Right atrium auricular region (tissue), 2 donors: Measurements from ENCODE around the gene CRELD2. TPM values are rescaled to one million over a fixed set of nuclear protein-coding genes. Genes with fewer than 3 reads are reported as not detected.

Experiments used
- DNase-seq: peaks from one replicate; pipeline ENCODE4 v3.0.0-alpha.2; 2019; ENCODE audit warnings: low spot score
- H3K27ac ChIP-seq, 2 donors: fragments of 200-600 bp; sonication (generic); 1 replicate in 1 of 2; 2 replicates in 1 of 2; pipeline ENCODE4 v1.5.1; 2016 to 2019
- H3K27me3 ChIP-seq, 2 donors: fragments of 200-600 bp; sonication (generic); one replicate each; pipeline versions ENCODE4 v1.5.1 to v1.6.0; 2017 to 2019
- H3K36me3 ChIP-seq: fragments of 200-600 bp; sonication (generic); one replicate; pipeline ENCODE4 v1.5.1; 2016
- H3K4me1 ChIP-seq, 2 donors: fragments of 200-600 bp; sonication (generic); one replicate each; pipeline versions ENCODE4 v1.5.1 to v1.6.0; 2017 to 2019
- H3K4me3 ChIP-seq, 2 donors: fragments of 200-600 bp; sonication (generic); 1 replicate in 1 of 2; 2 replicates in 1 of 2; pipeline ENCODE4 v1.5.1; 2017 to 2019; ENCODE audit warnings: mild to moderate bottlenecking in 1 of 2, moderate library complexity in 1 of 2
- H3K9me3 ChIP-seq, 2 donors: fragments of 200-600 bp; sonication (generic); one replicate each; pipeline ENCODE4 v1.5.1; 2019
- CTCF ChIP-seq, 2 donors: fragments of 200-600 bp; sonication (generic); IDR thresholded peaks; one replicate each; pipeline ENCODE4 v1.5.1; 2019; ENCODE audit warnings: antibody characterized with exemption in 2 of 2
- total RNA-seq, 2 donors: library from RNA; depleted of rRNA; stranded (reverse); fragments of >200 nt; gene quantifications; one replicate each; pipeline ENCODE4 v1.1.0, GENCODE V29; 2016

Gene CRELD2
- total RNA-seq, 2 donors from 2014 or later = 16.1 to 28.5 TPM

- no peak for TF ChIP-seq CTCF (IDR thresholded peaks at IDR 0.05)
- Histone ChIP-seq H3K27me3 (peaks cover 0 to 4% of the 10 kb centered on the region in 2 donors), H3K9me3 (no peaks in the 10 kb centered on the region), H3K4me1 (peaks cover 0 to 61% of the 10 kb centered on the region in 2 donors), H3K27ac (no peak overlapping the region), H3K36me3 (peaks cover 11% of the 10 kb centered on the region), H3K4me3 (no peak overlapping the region)
- no peak for DNase-seq
These were observed 11.7 kb downstream of the CRELD2 start for GRCh38 chr22:49929994-49930575.

GRCh38 chr22:49930596-49931412, 12.4 kb downstream of the CRELD2 start:
- H3K27ac ChIP-seq = peak overlapping the region; percentile 38 to 96
- no peak overlapping the region for H3K4me3 ChIP-seq
- peak; percentile 54 to 81 for TF ChIP-seq CTCF (IDR thresholded peaks at IDR 0.05)
- peaks cover 0 to 4% of the 10 kb centered on the region in 2 donors for H3K27me3 ChIP-seq
- no peaks in the 10 kb centered on the region for H3K9me3 ChIP-seq
- H3K36me3 ChIP-seq = peaks cover 6% of the 10 kb centered on the region
- DNase-seq = peak; percentile 89
- peaks cover 0 to 63% of the 10 kb centered on the region in 2 donors for H3K4me1 ChIP-seq

DNA sequence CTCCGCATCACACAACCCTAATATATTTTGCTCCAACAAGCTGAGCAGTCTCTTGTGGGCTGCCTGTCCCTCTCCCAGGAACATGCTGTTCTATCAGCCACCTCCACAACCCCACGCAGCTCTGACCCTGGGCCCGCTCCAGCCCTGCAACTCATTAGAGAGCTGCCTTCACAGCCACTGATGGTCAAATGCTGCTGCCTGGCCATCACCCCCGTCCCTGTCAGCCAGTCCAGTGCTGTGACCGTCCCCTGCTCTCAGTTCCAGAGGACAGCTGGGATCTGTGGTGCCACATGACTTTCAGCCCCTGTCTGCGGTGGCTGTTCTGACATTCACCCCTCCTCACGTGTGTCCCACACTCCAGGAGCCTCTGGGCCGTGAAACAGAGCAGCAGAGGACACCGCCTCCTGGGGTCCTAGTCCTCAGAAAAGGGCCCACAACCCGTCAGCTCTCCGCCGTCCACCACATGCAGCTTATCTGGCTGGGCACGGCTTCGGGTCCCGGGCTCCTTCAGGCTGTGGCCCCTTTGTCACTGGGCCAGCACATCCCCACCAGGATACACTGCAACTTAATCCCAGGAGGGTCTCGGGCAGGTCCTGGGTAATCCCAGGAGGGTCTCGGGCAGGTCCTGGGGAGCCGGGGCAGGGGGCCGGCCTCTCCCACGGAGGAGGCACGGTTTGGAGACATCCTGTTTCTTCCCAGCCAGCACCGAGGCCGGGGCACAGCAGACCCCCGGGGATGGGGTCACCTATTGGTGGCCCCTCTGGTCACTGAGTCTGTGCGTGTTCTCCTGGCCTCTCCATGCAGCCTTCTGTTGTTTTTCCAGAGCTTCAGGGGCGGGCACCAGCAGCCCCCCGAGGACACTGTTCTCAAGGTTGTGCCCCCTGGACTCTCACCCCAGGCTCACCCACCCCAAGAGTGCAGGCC, 15.1 kb downstream of the CRELD2 start:
- peaks cover 0 to 4% of the 10 kb centered on the region in 2 donors for H3K27me3 ChIP-seq
- peak; percentile 88 for DNase-seq
- TF ChIP-seq CTCF (IDR thresholded peaks at IDR 0.05) = no peak
- H3K4me1 ChIP-seq = peaks cover 0 to 90% of the 10 kb centered on the region in 2 donors
- H3K27ac ChIP-seq = peak overlapping the region; percentile 96 to 99
- H3K4me3 ChIP-seq = peak overlapping the region in 1 of 2 donors; percentile 12
- H3K9me3 ChIP-seq = no peaks in the 10 kb centered on the region
- H3K36me3 ChIP-seq = no peaks in the 10 kb centered on the region

DNA sequence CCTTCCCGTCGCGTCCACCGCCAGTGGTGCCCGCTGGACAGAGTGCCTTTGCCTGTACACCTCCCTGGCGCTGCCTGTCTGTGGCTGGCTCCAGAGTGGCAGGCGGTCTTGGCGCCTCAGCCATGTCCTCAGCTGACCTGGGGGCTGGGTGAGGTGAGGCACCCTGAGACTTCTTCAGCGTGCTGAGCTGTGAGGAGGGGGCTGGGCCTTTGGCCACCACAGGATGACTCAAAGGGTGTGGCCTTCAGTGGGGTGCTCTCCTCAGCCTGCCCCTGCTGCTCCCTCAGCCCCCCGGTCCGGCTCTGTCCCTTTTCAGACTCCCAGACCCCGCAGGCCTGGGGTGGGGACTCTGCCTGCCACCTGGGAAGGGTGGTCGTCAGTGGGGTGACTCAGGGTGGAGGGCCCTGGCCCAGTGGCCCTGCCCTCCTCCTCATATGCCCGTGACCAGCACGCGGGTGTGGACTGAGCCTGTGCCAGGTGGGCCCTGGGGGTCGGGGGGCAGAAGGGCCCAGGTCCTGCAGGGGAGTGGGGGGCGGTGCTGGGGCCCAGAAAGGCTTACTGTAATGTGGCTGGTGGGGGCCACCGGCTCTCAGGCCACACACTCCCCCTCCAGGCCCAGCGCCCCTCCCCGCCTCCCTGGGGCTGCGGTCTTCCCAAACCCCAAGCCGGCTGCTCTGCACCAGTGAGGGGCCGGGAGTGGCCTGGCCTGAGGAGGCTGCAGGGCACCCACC, 15.9 kb downstream of the CRELD2 start:
- Histone ChIP-seq H3K4me3 (peak overlapping the region; percentile 34 to 54), H3K4me1 (peaks cover 0 to 91% of the 10 kb centered on the region in 2 donors), H3K27me3 (no peaks in the 10 kb centered on the region), H3K27ac (peak overlapping the region; percentile 96 to 99), H3K36me3 (no peaks in the 10 kb centered on the region), H3K9me3 (no peaks in the 10 kb centered on the region)
- DNase-seq = no peak
- TF ChIP-seq CTCF (IDR thresholded peaks at IDR 0.05) = no peak
